K562 (cell line): Measurements from ENCODE around the gene SND1. TPM values are rescaled to one million over a fixed set of nuclear protein-coding genes. Genes with fewer than 3 reads are reported as not detected.
A peak's percentile ranks its signal among the peaks of the same experiment; 100 is the strongest.

ENCODE experiments used
- ATAC-seq: fragments of 200-7000 bp; cut with Tn5 transposase; 3 replicates; pipeline ENCODE4 v1.9.1; 2020; ENCODE audit warnings: moderate library complexity
- BruUV-seq: library from RNA; stranded (reverse); fragments of 400-500 nt; replicated peaks from 2 replicates; lab custom pipeline; 2021; lab: Mats Ljungman, UMichigan
- CTCF ChIA-PET: fragments of 300-600 bp; formaldehyde crosslinking; extraction: SDS; loops from one replicate; lab custom pipeline; 2021; ENCODE audit warnings: low intra/inter-chr PET ratio; lab: Yijun Ruan, JAX
- POLR2A ChIA-PET: fragments of 300-600, 350-650 bp; sonication (Branson Sonifier 250); formaldehyde crosslinking; extraction: SDS; loops from one replicate; lab custom pipeline; 2021; ENCODE audit warnings: antibody characterized with exemption, inconsistent platforms; lab: Yijun Ruan, JAX
- DNase-seq, 4 experiments: peaks; one replicate each; pipeline versions ENCODE4 v3.0.0 to v3.0.0-alpha.2; 2011 to 2018; ENCODE audit warnings: low spot score in 3 of 4, mixed read lengths in 3 of 4; ENCODE audit errors: extremely low read depth in 1 of 4
- FAIRE-seq: peaks from 2 replicates; lab custom pipeline; 2011; peaks lifted over from hg19 to GRCh38; lab: Jason Lieb, UNC
- H2AFZ ChIP-seq: 2 replicates; pipeline ENCODE4 v1.6.0; 2011; ENCODE audit warnings: low read depth, low read length, control low read depth, inconsistent platforms
- H3K27ac ChIP-seq: fragments of 200-600 bp; 3 replicates; pipeline ENCODE4 v1.8.0; 2011; ENCODE audit warnings: low read depth, mild to moderate bottlenecking, control low read depth, inconsistent platforms, low read length, moderate library complexity, mixed read lengths; ENCODE audit errors: extremely low read depth
- H3K27me3 ChIP-seq, 2 experiments: fragments of 300-600 bp in 1 of 2; 2 replicates in 1 of 2; 3 replicates in 1 of 2; pipeline versions ENCODE4 v1.6.0 to v1.8.0; 2011; ENCODE audit warnings: inconsistent platforms in 2 of 2, low read length in 2 of 2, mild to moderate bottlenecking in 1 of 2, mixed read lengths in 1 of 2, moderate library complexity in 1 of 2; ENCODE audit not compliant: control insufficient read depth in 2 of 2, insufficient read depth in 2 of 2
- H3K36me3 ChIP-seq: fragments of 300-600 bp; 3 replicates; pipeline ENCODE4 v1.8.0; 2011; ENCODE audit warnings: mild to moderate bottlenecking, low read length, inconsistent platforms; ENCODE audit not compliant: control insufficient read depth, insufficient read depth
- H3K4me1 ChIP-seq, 2 experiments: fragments of 200-600 bp in 1 of 2; replicated peaks in 1 of 2; 2 replicates in 1 of 2; 3 replicates in 1 of 2; pipeline versions ENCODE4 v1.5.1 to v1.8.0; 2011; ENCODE audit warnings: inconsistent platforms in 2 of 2, low read length in 2 of 2, mild to moderate bottlenecking in 1 of 2, mixed read lengths in 1 of 2, moderate library complexity in 1 of 2; ENCODE audit not compliant: control insufficient read depth in 2 of 2, insufficient read depth in 2 of 2
- H3K4me2 ChIP-seq: 2 replicates; pipeline ENCODE4 v1.6.1; 2011; ENCODE audit warnings: low read length, control low read depth, inconsistent platforms, mixed read lengths; ENCODE audit not compliant: insufficient read depth
- H3K4me3 ChIP-seq: fragments of 200-600 bp; sonication (generic), shearing (Covaris generic); 2 replicates; pipeline ENCODE4 v1.5.1; 2016; ENCODE audit warnings: control low read depth, inconsistent platforms
- H3K79me2 ChIP-seq: fragments of 200-600 bp; 3 replicates; pipeline ENCODE4 v1.8.0; 2011; ENCODE audit warnings: low read length, inconsistent platforms; ENCODE audit not compliant: control insufficient read depth, insufficient read depth
- H3K9ac ChIP-seq, 2 experiments: 2 replicates each; pipeline versions ENCODE4 v1.6.0 to v1.6.1; 2011; ENCODE audit warnings: low read depth in 2 of 2, low read length in 2 of 2, control low read depth in 1 of 2, inconsistent platforms in 1 of 2, mild to moderate bottlenecking in 1 of 2, mixed read lengths in 1 of 2; ENCODE audit not compliant: insufficient read depth in 1 of 2
- H3K9me1 ChIP-seq: one replicate; pipeline ENCODE4 v1.6.0; 2011; ENCODE audit warnings: inconsistent platforms, mild to moderate bottlenecking, low read length, moderate library complexity; ENCODE audit not compliant: control insufficient read depth, insufficient read depth
- H3K9me3 ChIP-seq: replicated peaks from 2 replicates; pipeline ENCODE4 v1.5.1; 2011; ENCODE audit warnings: low read depth, low read length, inconsistent platforms; ENCODE audit not compliant: control insufficient read depth, insufficient read depth
- H4K20me1 ChIP-seq: replicated peaks from 2 replicates; pipeline ENCODE4 v1.6.1; 2011; ENCODE audit warnings: low read length, inconsistent platforms, mixed read lengths; ENCODE audit not compliant: control insufficient read depth, insufficient read depth
- BRF2 ChIP-seq: IDR thresholded peaks from 3 replicates; pipeline ENCODE4 v1.6.1; 2011; ENCODE audit warnings: borderline replicate concordance, mild to moderate bottlenecking; ENCODE audit not compliant: insufficient read length, insufficient read depth
- CCNT2 ChIP-seq: IDR thresholded peaks from 2 replicates; pipeline ENCODE4 v1.6.1; 2011; ENCODE audit warnings: borderline replicate concordance, low read depth, mild to moderate bottlenecking, moderate library complexity, mixed read lengths, low read length; ENCODE audit not compliant: insufficient read length; ENCODE audit errors: extremely low read depth
- CEBPB ChIP-seq: fragments of 450-650 bp; IDR thresholded peaks from 2 replicates; pipeline ENCODE4 v1.6.1; 2016; ENCODE audit warnings: missing genetic modification characterization, missing compliant biosample characterization
- CEBPG ChIP-seq, 3 experiments: fragments of 200-800 bp in 1 of 3; sonication (Bioruptor generic) in 1 of 3; sonication (generic) in 1 of 3; formaldehyde crosslinking in 1 of 3; IDR thresholded peaks in 2 of 3; conservative IDR thresholded peaks in 1 of 3; 2 replicates each; pipeline versions ENCODE4 v1.6.1 to v1.8.0; 2016 to 2022; ENCODE audit warnings: missing compliant biosample characterization in 2 of 3, missing genetic modification characterization in 2 of 3, mild to moderate bottlenecking in 1 of 3, missing genetic modification reagents in 1 of 3
- FOSL1 ChIP-seq: fragments of 200-800 bp; sonication (Bioruptor generic); conservative IDR thresholded peaks from 2 replicates; pipeline ENCODE4 v1.6.1; 2016; ENCODE audit warnings: missing genetic modification characterization, missing compliant biosample characterization
- GABPB2 ChIP-seq: fragments of 250-450 bp; sonication (Bioruptor Pico); conservative IDR thresholded peaks from 2 replicates; pipeline ENCODE4 v1.5.1; 2021; ENCODE audit warnings: mild to moderate bottlenecking
- MECOM ChIP-seq: fragments of 250-450 bp; sonication (Bioruptor Pico); IDR thresholded peaks from 2 replicates; pipeline ENCODE4 v1.8.0; 2022; ENCODE audit warnings: inconsistent platforms
- PCBP1 ChIP-seq: fragments of 200-400 bp; formaldehyde crosslinking; IDR thresholded peaks from 2 replicates; pipeline ENCODE4 v1.6.1; 2018; ENCODE audit warnings: mild to moderate bottlenecking, low read depth, low read length; ENCODE audit not compliant: poor library complexity, severe bottlenecking
- WGBS: fragments of 100-300 bp; shearing (Covaris generic); methylation state at CpG from one replicate; pipeline ENCODE4 v1.1.6; 2016; ENCODE audit warnings: low coverage, mixed read lengths; ENCODE audit not compliant: insufficient coverage; ENCODE audit errors: missing lambda C conversion rate; 5-methylcytosine and 5-hydroxymethylcytosine counted together
- in situ Hi-C: fragments of 300-500 bp; cut with MboI; formaldehyde crosslinking; loops from 4 replicates; pipeline ENCODE4 v1.15.0; 2018; ENCODE audit warnings: inconsistent platforms, mixed read lengths
- intact Hi-C: fragments of 100-400 bp; cut with micrococcal nuclease; formaldehyde crosslinking; loops from 2 replicates; pipeline ENCODE4 v1.14.2; 2022
- polyA plus RNA-seq, 8 experiments: library from polyadenylated mRNA; depleted of rRNA in 4 of 8; stranded (reverse) in 5 of 8; unstranded in 3 of 8; fragments of >200 nt; fragmentation: Nextera tagmentation in 2 of 8; fragmentation: Illumina TruSeq in 1 of 8; extraction: Ambion mirVana in 2 of 8; extraction: Trizol in 1 of 8; gene quantifications; 2 replicates each; pipeline versions ENCODE4 v1.2.1 to v1.2.3, GENCODE V29; 2011 to 2014; ENCODE audit warnings: inconsistent platforms in 1 of 8, missing spikeins in 1 of 8
- total RNA-seq, 7 experiments: library from RNA; depleted of rRNA in 6 of 7; stranded (reverse); fragments of >200 nt in 6 of 7; fragmentation: Illumina TruSeq in 2 of 7; extraction: Trizol in 2 of 7; gene quantifications; 2 replicates each; pipeline versions ENCODE4 v1.2.1 to v1.2.3, GENCODE V29; 2011 to 2021; ENCODE audit warnings: low replicate concordance in 1 of 7

The SND1 gene
- total and polyA plus RNA-seq, 9 of the 15 experiments (the other 6 are each of a cell fraction or from before 2014, with no cell fraction given) = 46.5 to 307 (median 191) TPM

GRCh38 chr7:127920787-127921438 lies 268.9 kb downstream of the SND1 start:
- Histone ChIP-seq H3K79me2 (peaks cover 2% of the 10 kb centered on the region; the same call in 1 of the 3 replicates), H4K20me1 (peaks cover 4% of the 10 kb centered on the region; the same call in 1 of the 2 replicates), H3K27ac (no peak overlapping the region), H3K27me3 (no peaks in the 10 kb centered on the region), H2AFZ (no peak overlapping the region), H3K36me3 (peaks cover 6% of the 10 kb centered on the region; the same call in 2 of the 3 replicates), H3K9me3 (no peaks in the 10 kb centered on the region), H3K4me1 (no peaks in the 10 kb centered on the region; a peak in 1 of 5 replicates), H3K9me1 (no peaks in the 10 kb centered on the region), H3K4me2 (no peak overlapping the region), H3K4me3 (no peak overlapping the region), H3K9ac (no peak overlapping the region)
- FAIRE-seq (no peak), ATAC-seq (no peak), DNase-seq (no peak)
- intact Hi-C loops (loop anchor here (10.0 kb wide), 1 partner anchor 216 kb away; no protein-coding TSS in a partner anchor), in situ Hi-C loops (no loop called here)
- POLR2A ChIA-PET = interaction anchor here (0.7 to 1.3 kb wide), 6 partner anchors 8 to 342 kb away, joined by 3 to 4 read pairs (median 3); no protein-coding TSS in a partner anchor
- BruUV-seq = no TSS peak
- TF ChIP-seq MECOM = no peak
- TF ChIP-seq GABPB2 (CRISPR knock-in tag) = no peak
- TF ChIP-seq CCNT2 = no peak
- no peak for TF ChIP-seq FOSL1 (tag)
- no peak for TF ChIP-seq BRF2
- TF ChIP-seq CEBPG (CRISPR knock-in tag; IDR thresholded peaks at IDR 0.05) = no peak
- peak; percentile 50; a peak in 2 of 4 replicates for TF ChIP-seq CEBPG (tag; conservative IDR thresholded peaks at IDR 0.05 in 1 of 2, IDR thresholded peaks at IDR 0.05 in 1 of 2)
- TF ChIP-seq PCBP1 = no peak
- peak; percentile 76 for TF ChIP-seq CEBPB
- CTCF ChIA-PET = no interaction called here
- 79% methylated on average over 2 of the region's 2 CpGs for WGBS
